Stimulated activated CD8-positive, alpha-beta memory T cell treated with anti-CD3 and anti-CD28 coated beads, Interleukin-7, amount 100 ng/mL, for 24 hours (primary cell): ENCODE results near the gene NUP210L.

ENCODE experiments used
- DNase-seq: peaks from one replicate; pipeline ENCODE4 v3.0.0-alpha.2; 2020; ENCODE audit warnings: low read depth

NUP210L gene

DNA sequence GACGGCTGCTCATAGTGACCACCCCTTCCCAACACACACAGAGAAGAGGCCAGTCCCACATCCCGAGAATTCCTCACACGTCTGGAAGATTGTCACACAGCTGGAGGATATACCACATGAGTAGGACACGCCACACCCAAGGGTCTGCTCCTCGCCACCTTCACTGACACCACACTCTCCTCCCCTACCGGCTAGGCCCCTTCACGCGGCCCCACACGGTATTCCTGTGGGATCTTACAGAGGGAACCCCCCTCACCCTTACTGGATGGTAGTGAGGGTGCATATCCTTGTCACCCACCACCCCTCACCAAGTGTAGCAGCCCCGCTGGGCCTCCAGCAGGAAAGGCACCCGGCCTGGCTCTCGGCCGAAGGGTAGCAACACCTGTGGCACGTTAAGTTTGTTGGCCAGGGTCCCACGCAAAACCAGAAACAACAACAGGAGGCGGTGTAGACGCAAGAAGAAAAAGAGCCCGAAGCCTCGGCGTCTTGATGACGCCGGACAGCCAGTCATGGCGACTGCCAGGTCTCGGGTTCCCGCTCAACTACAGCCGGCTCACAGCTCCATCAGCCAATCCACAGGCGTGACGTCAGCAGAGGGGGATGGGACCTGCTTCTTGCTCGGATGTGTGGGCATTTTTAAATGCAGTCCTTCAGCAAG is at the start of gene NUP210L:
Gene NUP210L, minus strand, starts transcription at position 540 of the 658 bp plus-strand sequence.
- no peak for DNase-seq

DNA sequence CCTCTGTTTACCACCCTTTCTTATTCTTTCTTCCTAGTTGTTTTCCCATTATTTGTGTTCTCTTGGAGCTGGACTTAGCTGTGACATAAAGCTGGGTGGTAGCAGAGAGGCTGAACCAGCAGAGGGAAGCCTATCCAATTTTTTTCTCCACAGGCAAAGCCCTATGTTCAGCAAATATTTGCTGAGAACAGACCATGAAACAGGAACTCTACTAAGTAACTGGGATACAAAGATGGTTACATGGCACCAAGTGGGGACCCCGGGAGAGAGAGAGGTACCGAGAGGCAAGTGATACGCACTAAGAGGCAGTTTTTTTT is 44.6 kb upstream of the NUP210L start:
- DNase-seq, result no peak

DNA sequence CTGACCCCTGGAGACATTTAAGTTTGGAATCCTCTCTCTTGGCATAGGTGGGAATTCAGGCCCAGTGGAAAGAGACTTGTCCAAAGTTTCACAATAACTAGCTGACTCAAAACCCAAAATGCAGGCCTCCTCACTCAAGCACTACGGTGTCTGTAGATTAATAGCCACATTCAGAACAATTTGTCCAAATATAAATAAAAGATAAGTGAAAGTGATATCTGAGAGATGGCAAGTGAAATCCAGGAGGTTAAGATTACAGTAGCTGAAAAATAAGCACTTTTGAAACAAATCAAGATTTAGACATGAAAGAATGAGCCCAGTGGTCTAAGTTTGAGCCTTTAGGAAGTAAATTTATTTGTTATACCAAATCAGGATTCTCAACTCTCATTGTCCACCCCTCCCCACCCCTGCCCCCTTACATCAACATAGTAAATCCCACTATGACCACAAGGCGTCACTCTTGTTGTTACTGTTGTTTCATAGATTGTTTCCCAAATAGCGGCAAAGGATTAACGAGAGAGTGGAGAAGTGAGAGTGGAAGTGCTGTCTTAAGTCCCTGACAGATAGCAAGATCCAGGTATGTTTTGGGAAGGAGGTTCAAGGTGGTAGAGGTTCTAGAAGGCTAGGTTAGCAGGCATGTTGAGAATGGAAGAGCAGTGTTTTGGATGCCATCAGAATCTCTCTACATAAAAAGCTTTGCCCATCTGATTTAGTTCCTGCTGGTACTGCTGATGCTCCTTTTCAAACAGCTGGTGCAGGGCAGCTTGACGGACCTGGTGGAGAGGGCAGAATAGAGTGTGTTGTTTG is 44.1 kb upstream of the NUP210L start:
- no peak for DNase-seq

DNA sequence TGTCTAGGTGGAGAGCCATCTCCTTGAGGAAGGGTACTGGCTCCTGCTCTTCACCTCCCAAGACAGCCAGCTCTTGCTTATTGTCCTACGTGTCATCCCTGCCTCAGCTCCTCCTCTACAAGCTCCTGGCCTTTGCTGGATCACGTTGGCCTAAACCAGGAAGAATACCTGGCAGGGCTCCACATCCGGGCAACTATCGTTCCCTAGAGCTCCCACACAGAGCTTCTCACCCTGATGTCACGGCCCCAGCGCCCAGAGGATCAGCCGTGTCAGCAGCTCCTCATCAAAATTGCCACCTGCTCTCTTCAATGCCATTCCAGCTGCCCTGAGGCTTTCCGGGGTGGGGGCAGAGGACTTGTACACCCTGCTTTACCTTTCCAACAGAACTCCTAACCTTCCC is 38.9 kb upstream of the NUP210L start:
- DNase-seq, result no peak

DNA sequence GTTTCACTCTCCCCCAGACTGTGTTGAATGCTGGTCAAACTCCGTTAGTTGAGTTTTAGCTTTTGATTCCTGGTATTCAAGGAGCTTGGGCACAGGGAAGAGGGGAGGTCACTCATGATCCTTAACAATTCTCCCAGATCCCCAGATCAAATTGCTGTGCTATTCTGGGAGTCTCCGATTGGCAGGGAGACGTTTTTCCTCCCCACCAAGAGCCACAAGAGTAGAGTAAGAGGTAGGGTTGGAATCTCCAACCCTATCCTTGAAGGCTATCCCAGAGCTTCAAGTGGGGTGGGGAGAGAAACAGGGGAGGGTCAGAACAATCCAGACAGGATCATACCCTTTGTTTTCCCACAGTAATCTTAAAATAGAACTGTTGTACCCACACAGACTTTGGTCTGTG is 37.6 kb upstream of the NUP210L start:
- no peak for DNase-seq

DNA sequence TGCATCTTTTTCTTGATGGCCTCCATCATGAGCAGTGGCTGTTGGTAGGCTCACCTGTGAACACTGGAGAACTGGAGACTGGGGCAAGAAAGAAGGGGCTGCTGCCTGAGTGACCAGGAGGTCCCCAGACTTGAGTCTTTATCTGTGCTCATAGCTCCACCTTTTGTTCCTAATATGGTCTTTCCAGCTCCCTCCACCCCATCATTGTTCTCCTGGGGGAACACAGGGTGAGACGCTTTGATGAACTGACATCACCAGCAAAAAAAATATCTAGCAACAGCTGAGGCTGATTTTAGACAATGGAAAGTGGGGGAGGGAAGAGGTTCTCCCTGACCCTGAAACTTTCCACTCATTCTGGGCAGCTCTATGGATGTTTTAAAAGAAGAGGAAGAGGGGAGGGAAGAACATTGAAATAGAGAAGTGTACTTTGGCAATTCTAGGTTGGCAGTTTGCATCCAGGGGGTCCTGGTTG is 37.2 kb upstream of the NUP210L start, which contains the start of gene TPM3:
Gene TPM3, minus strand, starts transcription at position 111 of the 472 bp plus-strand sequence. Its CDS starts 82 bp downstream, at position 29.
- no peak for DNase-seq

DNA sequence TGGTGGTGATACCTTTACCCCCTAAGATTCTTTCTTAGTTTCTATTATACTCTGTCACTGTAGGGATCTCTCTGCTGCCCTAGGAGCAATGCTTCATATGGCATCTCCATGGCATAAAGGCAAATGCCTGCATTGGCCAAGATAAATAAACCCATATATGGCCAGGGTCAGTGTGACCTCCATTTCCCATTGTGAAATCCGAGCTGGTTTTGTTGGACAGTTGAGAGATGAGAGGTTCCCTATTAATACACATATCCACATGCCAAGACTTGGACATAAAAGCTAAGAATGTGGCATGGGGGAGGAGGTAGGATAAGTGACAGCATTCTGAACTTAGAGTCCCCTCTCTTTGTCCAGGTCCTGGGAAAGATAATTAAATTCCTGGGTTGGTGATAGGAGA is 35.7 kb upstream of the NUP210L start:
- DNase-seq, result no peak

DNA sequence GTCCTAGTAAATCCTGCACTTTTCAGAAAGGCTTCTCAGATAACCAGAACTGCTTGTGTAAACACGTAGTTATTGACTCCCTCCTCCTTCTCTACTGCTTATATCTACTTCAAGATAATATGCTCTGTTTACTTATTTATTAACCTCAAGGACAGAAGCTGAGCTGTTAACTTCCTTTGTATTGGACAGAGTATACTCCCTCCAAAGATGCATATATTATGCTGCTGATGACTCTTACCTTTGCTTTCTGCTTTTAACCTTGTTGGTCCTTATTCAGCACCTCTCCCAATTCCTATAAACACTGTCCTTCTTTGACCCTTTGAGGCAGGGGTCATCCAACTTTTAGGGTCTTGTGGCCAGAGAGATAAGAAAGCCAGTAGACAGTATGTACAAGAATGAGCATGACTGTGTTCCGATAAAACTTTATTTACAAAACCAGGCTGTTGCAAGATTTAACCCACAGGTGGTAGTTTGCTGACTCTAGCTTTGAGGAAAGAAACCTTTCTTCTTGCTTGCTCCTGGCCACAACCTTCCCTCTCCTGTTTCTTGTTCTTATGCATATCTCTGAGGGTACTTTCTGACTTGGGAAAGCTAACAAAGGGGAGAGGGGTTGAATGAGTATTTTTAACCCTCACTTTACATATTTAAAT is 32.1 kb upstream of the NUP210L start:
- no peak for DNase-seq

DNA sequence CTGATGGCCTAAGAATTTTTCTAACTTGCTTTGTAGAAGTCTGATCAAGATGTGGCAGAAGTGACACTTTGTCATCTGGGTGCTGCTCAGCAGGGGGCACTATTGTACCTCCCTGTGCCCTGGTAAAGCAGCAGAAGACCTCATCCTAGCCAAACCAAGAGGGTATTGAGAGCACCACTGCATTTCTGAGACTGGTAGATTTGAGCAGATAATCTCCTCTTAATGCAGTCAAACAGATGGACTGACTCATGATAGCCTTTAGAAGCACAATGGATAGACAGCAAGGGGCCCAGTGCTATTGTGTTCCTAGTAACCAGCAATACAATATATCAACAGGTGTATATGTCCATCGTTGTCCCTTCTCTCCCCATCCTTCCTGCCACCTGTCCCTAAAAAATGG is 31.3 kb upstream of the NUP210L start:
- DNase-seq, result peak; percentile 47

DNA sequence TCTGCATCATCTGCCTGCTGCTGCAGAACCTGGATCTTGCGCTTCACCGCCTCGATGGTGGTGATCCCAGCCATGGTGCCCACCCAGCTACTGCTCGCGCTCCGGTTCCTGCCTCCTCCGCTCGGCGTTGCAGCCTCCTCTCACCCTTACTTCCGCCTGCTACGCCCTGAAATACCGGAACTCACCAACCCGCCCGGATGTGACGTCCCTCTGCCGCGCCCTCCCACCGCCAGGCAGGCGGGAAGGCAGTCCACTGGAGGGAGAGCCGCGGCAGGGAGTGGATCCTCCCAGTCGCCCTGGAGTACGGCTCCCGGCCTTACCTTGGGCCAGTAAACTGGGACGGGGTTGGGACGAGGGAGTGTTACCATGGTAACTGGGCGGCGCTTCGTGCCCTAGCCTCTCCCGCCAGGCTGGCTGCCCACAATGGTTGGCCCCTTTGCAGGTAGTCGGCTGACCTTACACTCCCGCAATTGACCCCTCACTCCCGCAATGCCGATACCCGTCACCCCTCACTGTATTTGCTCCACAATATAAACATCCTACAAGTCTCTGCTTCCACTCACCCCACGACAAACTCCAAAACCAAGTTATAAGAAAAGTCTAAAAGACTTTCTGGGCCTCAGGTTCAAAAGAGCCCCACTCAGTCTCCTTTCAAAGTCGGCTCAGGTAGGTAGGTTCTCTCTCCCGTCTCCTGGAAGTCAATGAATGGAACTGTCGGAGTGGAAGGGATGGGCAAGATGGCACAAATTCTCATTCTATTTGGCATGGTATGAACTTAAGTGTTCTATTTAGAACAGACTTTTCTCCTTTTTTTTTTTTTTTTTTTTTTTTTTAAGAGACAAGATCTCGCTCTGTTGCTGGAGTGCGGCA is 28.4 kb upstream of the NUP210L start:
- DNase-seq, result peak; percentile 93

DNA sequence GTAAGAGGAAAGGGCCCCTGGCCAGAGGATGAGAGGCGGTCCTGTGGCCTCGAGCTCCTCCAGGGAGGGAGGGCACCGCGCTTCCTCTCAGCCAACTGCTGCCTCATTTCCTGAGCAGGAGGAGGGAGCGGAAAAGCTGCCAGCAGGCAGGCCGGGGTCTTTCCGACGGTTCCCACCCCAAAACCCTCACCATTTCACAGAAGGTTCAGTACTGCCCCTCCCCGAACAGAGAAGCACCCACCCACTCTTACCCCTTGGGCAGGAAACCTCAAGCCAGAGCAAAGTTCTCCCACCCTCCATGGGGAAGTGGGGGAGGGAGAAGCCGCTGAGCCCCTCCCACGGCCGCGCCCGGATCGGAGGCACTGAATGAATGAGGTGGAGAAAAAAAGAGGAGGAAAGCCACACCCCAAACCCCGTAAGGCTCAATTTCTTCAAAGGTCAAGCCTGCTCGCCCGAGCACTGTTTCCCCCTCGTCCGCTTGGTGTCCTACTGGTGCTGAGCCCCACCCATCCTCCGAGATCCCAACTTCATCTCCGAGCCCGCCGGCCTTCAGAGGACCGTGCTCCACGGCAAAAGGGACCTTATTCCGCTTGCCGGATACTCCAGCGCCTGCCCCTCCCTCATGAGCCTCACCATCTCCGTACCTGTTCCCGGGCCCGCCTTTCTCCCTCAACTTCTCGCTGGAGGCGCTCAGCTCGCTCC is 27.6 kb upstream of the NUP210L start:
- DNase-seq, result peak; percentile 46

DNA sequence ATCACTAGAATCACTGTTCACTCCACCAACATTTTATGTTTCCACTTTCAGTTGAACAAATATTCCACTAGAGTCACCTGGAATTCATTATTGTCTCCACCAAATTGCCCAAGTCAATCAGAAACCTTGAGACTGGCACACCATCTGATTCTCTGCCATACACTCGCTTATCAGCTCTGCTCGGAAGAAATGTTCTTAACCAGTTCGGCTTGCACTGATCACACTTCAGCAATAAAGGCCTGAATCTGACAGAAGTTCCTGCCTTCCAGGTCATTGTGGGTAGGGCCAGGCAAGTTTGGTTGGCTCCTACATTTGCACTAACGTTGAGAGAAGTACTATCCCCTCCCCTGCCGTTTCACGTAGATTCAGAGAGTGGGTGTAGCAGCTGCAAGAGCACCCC is 27.1 kb upstream of the NUP210L start:
- DNase-seq, result no peak

DNA sequence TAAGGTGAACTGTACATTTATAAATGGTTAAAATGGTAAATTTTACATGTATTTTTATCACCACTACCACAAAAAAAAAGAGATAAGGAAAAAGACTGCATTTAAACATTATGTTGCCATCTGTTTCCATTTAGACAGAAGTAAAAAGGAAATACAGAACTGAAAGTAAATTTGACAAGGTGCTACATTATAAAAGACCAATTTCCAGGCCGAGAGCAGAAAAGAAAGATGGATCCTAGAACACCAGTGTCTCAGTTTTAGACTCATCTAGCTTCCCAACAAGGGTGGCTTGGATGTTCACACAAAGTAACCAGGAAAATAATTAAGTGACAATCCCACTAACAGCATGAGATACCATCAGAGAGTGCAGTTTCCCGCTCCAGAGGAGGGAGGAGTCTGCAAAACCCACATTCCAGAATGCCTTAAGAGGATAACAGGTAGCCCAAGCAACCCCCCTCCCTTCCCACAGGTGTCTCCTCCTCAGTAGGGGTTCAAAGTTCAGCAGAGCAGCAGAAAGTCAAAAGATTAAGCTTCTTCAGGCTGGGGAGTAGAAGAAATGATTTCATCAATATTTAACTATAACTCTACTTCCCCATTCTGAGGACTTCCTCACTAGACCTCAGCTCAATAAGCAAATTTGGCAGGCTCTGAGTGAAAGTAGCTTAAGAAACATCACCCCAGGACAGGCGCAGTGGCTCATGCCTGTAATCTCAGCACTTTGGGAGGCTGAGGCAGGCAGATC is 25.2 kb upstream of the NUP210L start:
- DNase-seq, result no peak

DNA sequence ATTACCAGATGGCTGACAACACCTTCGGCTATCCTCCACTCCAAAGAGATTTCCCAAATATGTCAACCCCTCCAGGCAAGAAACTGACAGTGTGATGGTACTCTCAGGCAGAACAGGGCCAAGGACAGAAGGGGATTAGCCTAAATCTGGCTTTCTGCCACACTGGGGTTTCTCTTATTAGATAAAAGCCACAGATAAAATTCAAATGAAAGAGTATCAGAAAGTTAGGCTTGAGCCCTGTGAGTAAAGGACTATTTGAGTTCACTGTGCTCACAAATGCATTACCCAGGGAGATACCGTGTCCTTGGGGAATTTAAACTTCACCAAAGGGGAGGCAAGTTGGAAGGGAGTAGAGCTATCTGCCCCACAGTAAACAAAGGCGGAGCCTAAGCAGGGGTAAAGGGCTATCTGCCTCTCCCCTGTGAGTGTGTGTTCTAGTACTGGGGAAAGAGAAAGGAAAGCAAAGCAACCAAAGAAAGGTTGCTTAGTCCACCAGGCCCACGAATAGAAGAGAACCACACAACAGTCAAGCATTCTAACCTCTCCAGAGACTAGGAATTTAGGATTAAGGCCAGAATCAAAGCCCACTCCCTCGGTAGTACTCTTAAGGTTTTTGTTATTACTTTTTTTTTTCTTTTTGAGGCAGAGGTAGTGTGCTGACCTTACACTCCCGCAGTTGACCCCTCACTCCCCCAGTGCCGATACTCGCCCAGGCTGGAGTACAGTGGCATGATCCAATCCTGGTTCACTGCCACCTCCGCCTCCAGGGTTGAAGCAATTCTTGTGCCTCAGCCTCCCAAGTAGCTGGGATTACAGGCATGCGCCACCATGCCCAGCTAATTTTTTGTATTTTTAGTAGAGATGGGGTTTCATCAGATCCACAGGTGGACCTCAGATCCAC is 24.3 kb upstream of the NUP210L start:
- no peak for DNase-seq

DNA sequence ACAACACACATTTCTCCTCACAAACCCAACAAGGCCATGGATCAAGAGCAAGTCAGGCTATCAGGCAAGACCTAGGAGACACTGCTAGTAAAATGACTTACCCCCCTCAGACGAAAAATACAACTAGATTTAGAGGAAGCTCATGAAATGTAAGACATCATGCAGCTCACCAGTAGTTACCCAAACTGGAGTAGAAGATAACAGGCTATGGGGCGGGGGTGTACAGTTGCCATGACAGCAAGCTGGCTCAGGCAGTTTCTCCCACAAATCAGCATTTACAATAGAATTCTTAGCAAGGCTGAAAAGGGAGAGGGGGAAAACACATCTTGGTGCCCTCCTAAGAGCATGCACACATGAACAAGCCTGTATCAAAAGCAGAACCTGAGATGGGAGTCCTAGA is 23.1 kb upstream of the NUP210L start:
- DNase-seq, result no peak

DNA sequence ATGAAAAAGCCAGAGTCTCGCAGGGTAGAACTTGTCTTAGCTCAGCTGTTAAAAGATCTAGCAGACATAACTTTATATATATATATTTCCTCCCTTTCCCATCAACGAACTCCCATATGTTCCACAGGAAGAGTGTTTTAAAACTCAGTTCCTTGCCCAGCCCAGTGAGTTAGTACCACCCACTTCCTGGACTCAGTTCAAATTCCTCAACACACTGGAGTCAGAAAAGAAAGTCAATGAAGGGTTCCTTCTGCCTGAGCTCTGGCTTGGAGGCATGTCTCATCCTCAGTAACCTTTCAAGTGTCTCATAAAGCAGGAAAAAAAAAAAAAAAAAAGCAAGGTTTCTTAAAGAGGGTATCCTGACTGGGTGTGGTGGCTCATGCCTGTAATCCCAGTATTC is 21.5 kb upstream of the NUP210L start:
- no peak for DNase-seq

DNA sequence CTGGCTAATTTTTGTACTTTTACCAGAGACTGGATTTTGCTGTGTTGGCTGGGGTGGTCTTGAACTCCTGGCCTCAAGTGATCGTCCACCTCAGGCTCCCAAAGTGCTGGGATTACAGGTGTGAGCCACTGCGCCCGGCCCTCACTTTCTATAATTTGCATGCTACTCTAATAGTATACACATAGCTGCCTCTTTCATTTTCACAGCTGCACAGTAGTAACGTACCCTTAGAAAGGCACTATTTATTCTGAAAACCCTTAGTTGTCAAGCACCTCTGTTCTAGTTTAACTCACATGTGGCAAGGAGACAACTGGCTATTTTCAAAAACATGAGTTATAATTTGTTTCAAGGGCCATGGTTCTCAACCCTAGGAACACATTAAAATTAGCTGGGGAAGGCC is 19.8 kb upstream of the NUP210L start:
- DNase-seq, result no peak

DNA sequence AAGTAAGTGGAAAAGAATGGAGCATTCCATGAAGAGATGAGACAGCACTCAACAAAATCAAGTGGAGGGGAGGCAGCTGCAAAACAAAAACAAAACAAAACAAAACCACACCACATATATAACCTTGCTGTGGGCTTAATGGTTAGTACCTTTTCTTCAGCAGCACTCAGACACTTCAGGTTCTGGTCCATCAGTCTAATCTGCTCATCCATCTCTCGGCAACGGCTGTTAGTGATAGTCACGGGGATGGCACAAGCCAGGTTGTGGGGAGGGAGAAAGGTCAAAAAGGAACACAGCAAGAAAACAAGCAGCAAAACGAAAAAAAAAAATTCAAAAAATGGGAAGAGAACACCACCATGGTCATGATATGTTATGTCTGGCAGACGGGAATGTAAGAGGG is 17.0 kb upstream of the NUP210L start:
- no peak for DNase-seq

DNA sequence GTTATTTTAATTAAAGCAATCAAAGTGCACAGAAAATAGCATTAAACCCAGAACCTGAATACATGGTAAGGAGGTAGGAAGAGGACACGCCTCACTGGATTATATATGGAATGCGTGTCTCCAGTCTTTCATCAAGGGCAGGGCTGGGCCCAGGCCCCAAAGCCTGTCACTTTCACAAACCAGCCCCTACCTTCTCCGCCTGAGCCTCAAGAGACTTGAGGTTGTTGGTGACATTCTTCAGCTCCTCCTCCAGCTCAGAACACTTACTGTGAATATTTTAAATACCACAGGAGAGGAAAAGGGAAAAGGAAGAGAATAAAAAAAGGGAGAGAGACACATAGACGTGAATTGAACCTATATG is 16.3 kb upstream of the NUP210L start:
- DNase-seq, result no peak
